ENCODE data around the gene GYG2.
"Not testable (repeated sequence)": the region's sequence is repeated elsewhere in the genome, so short reads cannot be mapped to it uniquely, and the experiment has no call there.

The GYG2 gene

GRCh38 chrX:2894885-2895292, 66.2 kb downstream of the GYG2 start:
- no peak overlapping the region for H3K4me3 ChIP-seq (ENCODE audit: low read depth, low read length)
- TF ChIP-seq, protein P1, sequence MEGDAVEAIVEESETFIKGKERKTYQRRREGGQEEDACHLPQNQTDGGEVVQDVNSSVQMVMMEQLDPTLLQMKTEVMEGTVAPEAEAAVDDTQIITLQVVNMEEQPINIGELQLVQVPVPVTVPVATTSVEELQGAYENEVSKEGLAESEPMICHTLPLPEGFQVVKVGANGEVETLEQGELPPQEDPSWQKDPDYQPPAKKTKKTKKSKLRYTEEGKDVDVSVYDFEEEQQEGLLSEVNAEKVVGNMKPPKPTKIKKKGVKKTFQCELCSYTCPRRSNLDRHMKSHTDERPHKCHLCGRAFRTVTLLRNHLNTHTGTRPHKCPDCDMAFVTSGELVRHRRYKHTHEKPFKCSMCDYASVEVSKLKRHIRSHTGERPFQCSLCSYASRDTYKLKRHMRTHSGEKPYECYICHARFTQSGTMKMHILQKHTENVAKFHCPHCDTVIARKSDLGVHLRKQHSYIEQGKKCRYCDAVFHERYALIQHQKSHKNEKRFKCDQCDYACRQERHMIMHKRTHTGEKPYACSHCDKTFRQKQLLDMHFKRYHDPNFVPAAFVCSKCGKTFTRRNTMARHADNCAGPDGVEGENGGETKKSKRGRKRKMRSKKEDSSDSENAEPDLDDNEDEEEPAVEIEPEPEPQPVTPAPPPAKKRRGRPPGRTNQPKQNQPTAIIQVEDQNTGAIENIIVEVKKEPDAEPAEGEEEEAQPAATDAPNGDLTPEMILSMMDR (IDR thresholded peaks at IDR 0.05; ENCODE audit: insufficient read depth, low read depth, low read length, missing control alignments): no peak
- DNase-seq (ENCODE audit: low read depth): no peak

DNA sequence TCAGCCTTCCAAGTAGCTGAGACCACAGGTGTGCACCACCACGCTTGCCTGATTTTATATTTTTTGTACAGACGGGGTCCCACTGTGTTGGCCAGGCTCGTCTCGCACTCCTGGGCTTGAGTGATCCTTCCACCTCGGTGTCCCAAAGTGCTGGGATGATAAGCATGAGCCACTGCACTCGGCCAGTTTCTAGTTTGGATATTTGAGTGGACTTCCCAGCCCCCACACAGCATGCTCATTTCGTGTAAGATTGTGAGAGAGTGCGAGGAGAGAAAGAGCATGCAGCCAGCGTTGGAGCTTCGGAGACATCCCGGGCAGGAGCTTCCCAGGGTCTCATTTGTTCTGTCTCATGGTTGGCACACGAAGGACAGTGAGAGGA, 68.6 kb downstream of the GYG2 start:
- DNase-seq (ENCODE audit: low read depth): no peak
- H3K4me3 ChIP-seq (ENCODE audit: low read depth, low read length): no peak overlapping the region

DNA sequence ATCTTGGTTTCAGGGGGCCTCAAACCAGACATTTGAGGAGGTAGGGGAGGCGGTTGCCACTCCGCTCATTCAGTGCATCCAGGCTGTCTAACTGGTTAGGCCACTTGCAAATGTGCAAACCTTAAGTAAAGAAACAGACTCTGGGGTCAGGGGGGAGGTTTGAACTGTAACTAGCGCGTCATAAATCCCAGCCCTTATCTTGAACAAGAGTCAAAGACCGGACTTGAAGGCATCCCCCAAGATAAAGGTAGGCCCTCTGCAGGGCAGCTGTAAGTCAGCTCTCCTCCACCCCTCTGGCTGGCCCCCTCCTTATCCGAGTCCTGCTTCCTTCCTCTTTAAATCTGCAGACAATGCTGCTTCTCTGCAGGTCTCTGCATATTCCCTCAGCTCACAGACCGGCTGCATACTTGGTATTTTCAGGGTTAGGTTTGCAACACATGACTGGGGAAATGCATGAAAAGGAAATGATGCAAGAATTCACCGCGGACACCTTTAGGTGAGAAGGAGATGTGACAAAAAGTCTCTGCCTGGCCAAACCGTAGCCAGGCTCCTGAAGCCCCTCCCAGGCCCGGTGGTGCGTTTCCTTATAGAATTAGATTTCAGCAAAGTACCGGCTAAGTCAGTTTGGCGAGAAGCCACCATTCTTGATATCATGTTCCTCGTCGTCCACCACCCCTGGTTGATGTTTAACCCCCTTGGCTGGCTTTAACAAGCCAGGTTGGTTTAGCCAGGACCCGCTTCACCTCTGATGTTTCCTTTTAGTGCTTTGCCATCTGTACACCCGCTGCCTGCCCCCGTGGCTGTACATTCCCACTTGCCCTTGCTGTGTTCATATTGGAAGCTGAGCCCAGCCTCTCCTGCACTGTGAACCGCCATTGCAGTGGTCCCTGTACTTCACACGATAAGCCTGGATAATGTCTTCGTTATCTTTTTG, 69.2 kb downstream of the GYG2 start:
- DNase-seq (ENCODE audit: low read depth): peak; percentile 0
- H3K4me3 ChIP-seq (ENCODE audit: low read depth, low read length): not testable (repeated sequence)

More for the DNA sequence above, 68.6 kb downstream of the GYG2 start:
- TF ChIP-seq, protein P1 (IDR thresholded peaks at IDR 0.05; ENCODE audit: insufficient read depth, low read depth, low read length, missing control alignments): no peak

DNA sequence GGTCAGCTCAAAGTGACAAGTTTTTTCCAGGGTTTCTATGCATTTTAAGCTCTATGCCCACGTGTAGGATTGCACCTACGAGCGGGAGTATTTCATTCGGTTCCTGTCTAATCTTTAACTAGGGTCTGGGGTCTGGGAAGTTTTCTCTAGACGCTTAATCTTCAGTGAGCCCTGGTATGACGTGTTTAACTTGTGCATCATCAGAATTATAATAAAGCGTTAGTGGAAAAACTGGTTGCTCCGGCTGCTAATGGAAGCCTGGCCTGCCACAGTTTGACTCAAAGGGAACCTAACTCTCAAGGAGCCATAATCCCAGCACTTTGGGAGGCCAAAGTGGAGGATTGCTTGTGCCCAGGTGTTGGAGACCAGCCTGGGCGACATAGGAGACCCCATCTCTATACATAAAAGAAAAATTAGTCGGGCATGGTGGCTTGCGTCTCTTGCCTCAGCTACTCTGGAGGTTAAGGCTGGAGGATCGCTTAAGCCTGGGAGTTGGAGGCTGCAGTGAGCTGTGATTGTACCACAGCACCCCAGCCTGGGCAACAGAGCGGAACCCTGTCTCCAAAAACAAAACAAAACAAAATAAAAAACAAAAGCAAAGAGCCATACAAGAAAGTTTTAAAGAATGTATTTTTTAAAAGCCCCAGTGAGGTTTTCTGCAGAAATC, 70.2 kb downstream of the GYG2 start:
- no peak for DNase-seq (ENCODE audit: low read depth)
- H3K4me3 ChIP-seq (ENCODE audit: low read depth, low read length): no peak overlapping the region
- TF ChIP-seq, protein P1 (IDR thresholded peaks at IDR 0.05; ENCODE audit: insufficient read depth, low read depth, low read length, missing control alignments): no peak

DNA sequence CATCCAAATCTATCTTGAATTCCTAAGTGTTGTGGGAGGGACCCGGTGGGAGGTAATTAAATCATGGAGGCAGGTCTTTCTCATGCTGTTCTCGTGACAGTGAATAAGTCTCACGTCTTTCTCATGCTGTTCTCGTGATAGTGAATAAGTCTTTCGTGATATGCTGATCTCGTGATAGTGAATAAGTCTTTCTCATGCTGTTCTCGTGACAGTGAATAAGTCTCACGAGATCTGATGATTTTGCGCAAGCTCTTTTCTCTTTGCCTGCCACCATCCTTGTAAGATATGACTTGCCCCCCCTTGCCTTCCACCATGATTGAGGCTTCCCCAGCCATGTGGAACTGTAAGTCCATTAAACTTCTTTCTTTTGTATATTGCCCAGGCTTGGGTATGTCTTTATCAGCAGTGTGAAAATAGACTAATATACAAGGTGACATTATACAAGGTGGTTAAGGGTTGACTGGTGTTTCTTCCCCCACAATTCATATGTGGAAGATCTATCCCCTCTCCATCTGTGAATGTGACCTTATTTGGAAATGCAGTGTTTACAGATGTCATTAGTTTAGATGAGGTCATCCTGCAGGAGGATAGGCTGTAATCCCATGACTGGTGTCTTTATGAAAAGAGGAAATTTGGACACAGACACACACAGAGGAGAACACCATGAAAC, 72.8 kb downstream of the GYG2 start:
- no peak for DNase-seq (ENCODE audit: low read depth)
- no peak overlapping the region for H3K4me3 ChIP-seq (ENCODE audit: low read depth, low read length)
- TF ChIP-seq, protein P1 (IDR thresholded peaks at IDR 0.05; ENCODE audit: insufficient read depth, low read depth, low read length, missing control alignments): no peak

DNA sequence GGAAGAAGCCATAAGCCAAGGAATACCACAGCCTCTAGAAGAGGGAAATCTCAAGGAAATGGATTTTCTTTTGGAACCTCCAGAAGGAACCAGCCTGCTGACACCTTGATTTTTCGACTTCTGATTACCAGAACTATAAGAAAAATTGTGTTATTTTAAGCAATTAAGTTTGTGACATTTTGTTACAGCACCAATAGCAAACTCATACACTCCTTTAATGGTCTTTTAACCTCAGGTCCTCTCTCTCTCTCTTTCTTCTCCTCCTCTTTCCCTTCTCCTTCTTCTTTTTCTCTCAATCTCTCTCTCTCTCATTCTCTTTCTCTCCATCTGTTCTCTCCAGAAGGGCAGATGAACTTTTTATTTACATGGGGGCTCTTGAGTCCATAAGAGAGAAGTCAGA, 74.1 kb downstream of the GYG2 start:
- H3K4me3 ChIP-seq (ENCODE audit: low read depth, low read length): no peak overlapping the region
- TF ChIP-seq, protein P1 (IDR thresholded peaks at IDR 0.05; ENCODE audit: insufficient read depth, low read depth, low read length, missing control alignments): no peak
- no peak for DNase-seq (ENCODE audit: low read depth)

DNA sequence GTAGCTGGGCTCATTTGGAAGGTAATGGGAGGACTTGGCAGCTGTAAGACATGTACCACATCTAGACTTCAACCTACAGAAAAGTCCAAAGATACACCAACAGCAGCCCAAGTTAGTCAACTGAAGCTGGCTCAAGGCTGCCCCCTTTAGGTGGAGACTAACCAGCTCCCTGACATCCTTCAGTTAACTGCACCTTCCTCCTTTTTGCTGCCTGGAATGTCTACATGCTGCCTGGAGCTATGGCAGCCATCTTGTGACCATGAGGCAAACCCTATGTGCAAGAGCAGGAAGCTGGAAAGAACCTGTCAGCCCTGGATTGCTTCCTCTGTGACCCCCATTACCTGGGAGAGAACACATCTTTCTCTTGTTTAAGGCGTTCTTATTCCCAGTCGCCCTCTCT, 74.6 kb downstream of the GYG2 start:
- H3K4me3 ChIP-seq (ENCODE audit: low read depth, low read length): no peak overlapping the region
- no peak for DNase-seq (ENCODE audit: low read depth)
- TF ChIP-seq, protein P1 (IDR thresholded peaks at IDR 0.05; ENCODE audit: insufficient read depth, low read depth, low read length, missing control alignments): no peak

Measured in GM12865 (cell line).